Ascending aorta (tissue), 2 donors: ENCODE data around the gene SPTBN5. TPM values are rescaled to one million over a fixed set of nuclear protein-coding genes. Genes with fewer than 3 reads are reported as not detected.
"Not testable (repeated sequence)": the region's sequence is repeated elsewhere in the genome, so short reads cannot be mapped to it uniquely, and the experiment has no call there.

Experiments
- DNase-seq, 2 donors: peaks; one replicate each; pipeline ENCODE4 v3.0.0-alpha.2; 2019; ENCODE audit warnings: low spot score in 2 of 2
- H3K27ac ChIP-seq, 2 donors: fragments of 200-600 bp; sonication (generic); one replicate each; pipeline ENCODE4 v1.5.1; 2016 to 2017; ENCODE audit warnings: mild to moderate bottlenecking in 1 of 2
- H3K27me3 ChIP-seq: fragments of 200-600 bp; sonication (generic); one replicate; pipeline ENCODE4 v1.5.1; 2017
- H3K36me3 ChIP-seq, 2 donors: fragments of 200-600 bp; sonication (generic); one replicate each; pipeline ENCODE4 v1.5.1; 2016
- H3K4me1 ChIP-seq, 2 donors: fragments of 200-600 bp; sonication (generic); one replicate each; pipeline ENCODE4 v1.5.1; 2016 to 2017; ENCODE audit warnings: mild to moderate bottlenecking in 1 of 2
- H3K4me3 ChIP-seq, 2 donors: fragments of 200-600 bp; sonication (generic); one replicate each; pipeline ENCODE4 v1.5.1; 2016 to 2017; ENCODE audit warnings: mild to moderate bottlenecking in 1 of 2
- H3K9me3 ChIP-seq, 2 donors: fragments of 200-600 bp; sonication (generic); one replicate each; pipeline ENCODE4 v1.5.1; 2016
- intact Hi-C: fragments of 100-400 bp; cut with DNase I; formaldehyde crosslinking; loops from one replicate; pipeline ENCODE4 v1.15.1; 2023
- total RNA-seq: library from RNA; depleted of rRNA; stranded (reverse); fragments of >200 nt; gene quantifications from one replicate; pipeline ENCODE4 v1.1.0, GENCODE V29; 2016
- TF ChIP-seq, protein P1 (sequence below), 3 experiments: fragments of 200-600 bp in 2 of 3; fragments of 450-650 bp in 1 of 3; sonication (generic) in 2 of 3; IDR thresholded peaks; one replicate each; pipeline ENCODE4 v1.5.1; 2016 to 2019; ENCODE audit warnings: antibody characterized with exemption in 3 of 3, mild to moderate bottlenecking in 1 of 3, moderate library complexity in 1 of 3

The SPTBN5 gene
- total RNA-seq, 1 donor from 2014 or later, result 1.5 TPM

DNA sequence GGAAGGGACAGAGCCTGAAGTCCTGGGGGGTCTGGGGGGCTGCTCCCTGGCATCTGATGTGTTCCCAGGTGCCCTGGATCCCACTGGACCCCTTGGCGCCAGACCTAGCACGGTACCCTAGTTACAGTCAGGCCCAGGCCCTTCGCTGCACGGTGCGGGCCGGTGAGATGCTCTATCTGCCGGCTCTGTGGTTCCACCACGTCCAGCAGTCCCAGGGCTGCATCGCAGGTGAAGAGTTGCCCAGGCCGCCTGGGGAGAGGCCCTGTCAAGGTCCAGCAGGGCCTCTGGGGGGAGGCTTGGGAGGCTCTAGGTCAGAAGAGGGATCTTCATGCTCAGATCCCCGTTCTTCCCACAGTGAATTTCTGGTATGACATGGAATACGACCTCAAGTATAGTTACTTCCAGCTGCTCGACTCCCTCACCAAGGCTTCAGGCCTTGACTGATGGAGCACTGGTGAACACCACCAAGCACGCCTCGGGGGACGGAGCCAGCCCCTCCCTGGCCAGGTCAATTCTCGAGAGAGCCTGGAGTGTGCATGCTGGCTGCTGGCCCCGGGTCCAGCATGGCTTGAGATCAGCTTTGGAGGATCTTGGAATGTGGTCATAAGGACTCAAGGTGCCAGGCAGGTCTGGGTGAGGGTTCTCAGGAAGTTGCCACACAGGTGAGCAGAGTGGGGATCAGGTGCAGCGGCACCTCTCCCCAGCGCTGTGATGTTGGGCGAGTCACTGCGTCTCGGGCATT, 57.0 kb downstream of the SPTBN5 start:
- Histone ChIP-seq H3K4me3 (no peak overlapping the region), H3K27ac (no peak overlapping the region), H3K27me3 (no peaks in the 10 kb centered on the region), H3K4me1 (no peaks in the 10 kb centered on the region), H3K9me3 (no peaks in the 10 kb centered on the region), H3K36me3 (peaks cover 12 to 39% of the 10 kb centered on the region in 2 donors)
- DNase-seq, result no peak
- intact Hi-C loops, result no loop called here
- TF ChIP-seq, protein P1, sequence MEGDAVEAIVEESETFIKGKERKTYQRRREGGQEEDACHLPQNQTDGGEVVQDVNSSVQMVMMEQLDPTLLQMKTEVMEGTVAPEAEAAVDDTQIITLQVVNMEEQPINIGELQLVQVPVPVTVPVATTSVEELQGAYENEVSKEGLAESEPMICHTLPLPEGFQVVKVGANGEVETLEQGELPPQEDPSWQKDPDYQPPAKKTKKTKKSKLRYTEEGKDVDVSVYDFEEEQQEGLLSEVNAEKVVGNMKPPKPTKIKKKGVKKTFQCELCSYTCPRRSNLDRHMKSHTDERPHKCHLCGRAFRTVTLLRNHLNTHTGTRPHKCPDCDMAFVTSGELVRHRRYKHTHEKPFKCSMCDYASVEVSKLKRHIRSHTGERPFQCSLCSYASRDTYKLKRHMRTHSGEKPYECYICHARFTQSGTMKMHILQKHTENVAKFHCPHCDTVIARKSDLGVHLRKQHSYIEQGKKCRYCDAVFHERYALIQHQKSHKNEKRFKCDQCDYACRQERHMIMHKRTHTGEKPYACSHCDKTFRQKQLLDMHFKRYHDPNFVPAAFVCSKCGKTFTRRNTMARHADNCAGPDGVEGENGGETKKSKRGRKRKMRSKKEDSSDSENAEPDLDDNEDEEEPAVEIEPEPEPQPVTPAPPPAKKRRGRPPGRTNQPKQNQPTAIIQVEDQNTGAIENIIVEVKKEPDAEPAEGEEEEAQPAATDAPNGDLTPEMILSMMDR (IDR thresholded peaks at IDR 0.05), result no peak

DNA sequence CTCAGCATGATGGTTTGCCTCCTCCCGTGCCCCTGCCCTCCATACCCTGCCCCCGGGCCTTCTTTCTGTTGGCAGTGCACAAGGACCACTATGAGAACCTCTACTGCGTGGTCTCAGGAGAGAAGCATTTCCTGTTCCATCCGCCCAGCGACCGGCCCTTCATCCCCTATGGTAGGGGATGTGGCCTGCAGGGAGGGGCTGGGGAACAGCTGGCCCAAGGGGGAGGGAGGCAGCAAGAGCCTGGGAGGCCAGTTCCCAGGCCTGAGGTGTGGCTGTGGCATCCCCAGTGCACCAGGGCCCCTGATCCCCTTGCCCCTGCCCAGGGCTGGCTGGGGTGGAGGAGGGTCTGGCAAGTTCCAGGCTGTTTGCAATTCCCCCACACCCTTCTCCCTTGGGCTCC, 57.8 kb downstream of the SPTBN5 start:
- H3K27me3 ChIP-seq, result no peaks in the 10 kb centered on the region
- H3K27ac ChIP-seq, result no peak overlapping the region
- TF ChIP-seq, protein P1 (IDR thresholded peaks at IDR 0.05), result no peak
- no peak for DNase-seq
- intact Hi-C loops, result no loop called here
- H3K4me1 ChIP-seq, result no peaks in the 10 kb centered on the region
- no peak overlapping the region for H3K4me3 ChIP-seq
- H3K36me3 ChIP-seq, result peaks cover 10 to 35% of the 10 kb centered on the region in 2 donors
- H3K9me3 ChIP-seq, result no peaks in the 10 kb centered on the region

DNA sequence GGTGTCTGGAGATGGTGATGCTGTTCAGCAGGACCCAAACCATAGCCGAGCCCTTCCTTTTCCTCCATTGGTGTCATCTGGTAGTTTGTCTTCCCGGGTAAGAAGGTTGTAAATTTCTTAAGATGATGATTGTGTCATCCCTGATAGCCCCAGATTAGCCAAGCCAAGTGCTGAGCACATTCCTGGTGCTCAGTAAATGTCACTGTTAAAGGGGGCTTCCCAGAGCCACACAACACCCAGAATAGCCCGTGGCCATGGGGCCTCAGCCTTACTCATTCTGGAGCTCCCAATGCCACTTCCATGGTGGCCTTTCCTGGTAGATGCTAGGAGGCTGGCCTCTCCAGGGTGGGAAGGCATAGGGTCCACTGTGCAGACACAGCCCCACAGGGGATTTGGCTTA, 59.8 kb downstream of the SPTBN5 start:
- no peak for DNase-seq
- Histone ChIP-seq H3K4me1 (peaks cover 0 to 14% of the 10 kb centered on the region in 2 donors), H3K9me3 (no peaks in the 10 kb centered on the region), H3K4me3 (no peak overlapping the region), H3K36me3 (peaks cover 3 to 27% of the 10 kb centered on the region in 2 donors), H3K27me3 (no peaks in the 10 kb centered on the region), H3K27ac (no peak overlapping the region)
- intact Hi-C loops, result no loop called here
- TF ChIP-seq, protein P1 (IDR thresholded peaks at IDR 0.05), result no peak

DNA sequence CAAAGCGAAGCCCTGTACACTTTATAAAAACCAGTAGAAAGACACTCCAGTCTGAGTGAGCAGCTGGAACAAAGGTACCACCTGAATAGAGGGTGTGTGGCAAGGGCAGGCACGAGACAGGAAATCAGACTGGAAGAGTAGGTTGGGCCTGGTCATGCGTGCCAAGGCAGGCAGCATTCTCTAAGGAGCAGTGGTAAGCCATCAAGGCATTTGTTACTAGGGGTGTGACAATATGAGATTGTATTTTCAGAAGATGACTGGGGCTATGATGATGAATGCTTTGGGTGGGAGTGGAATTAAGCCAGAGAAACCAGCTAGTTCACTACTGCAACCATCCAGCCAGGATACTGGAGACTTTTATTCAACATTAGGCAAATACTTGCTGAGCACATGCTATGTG, 61.0 kb downstream of the SPTBN5 start:
- H3K36me3 ChIP-seq, result peaks cover 3 to 27% of the 10 kb centered on the region in 2 donors
- TF ChIP-seq, protein P1 (IDR thresholded peaks at IDR 0.05), result no peak
- peaks cover 0 to 18% of the 10 kb centered on the region in 2 donors for H3K4me1 ChIP-seq
- no peak overlapping the region for H3K4me3 ChIP-seq
- intact Hi-C loops, result no loop called here
- no peak overlapping the region for H3K27ac ChIP-seq
- no peak for DNase-seq
- no peaks in the 10 kb centered on the region for H3K27me3 ChIP-seq
- H3K9me3 ChIP-seq, result no peaks in the 10 kb centered on the region

DNA sequence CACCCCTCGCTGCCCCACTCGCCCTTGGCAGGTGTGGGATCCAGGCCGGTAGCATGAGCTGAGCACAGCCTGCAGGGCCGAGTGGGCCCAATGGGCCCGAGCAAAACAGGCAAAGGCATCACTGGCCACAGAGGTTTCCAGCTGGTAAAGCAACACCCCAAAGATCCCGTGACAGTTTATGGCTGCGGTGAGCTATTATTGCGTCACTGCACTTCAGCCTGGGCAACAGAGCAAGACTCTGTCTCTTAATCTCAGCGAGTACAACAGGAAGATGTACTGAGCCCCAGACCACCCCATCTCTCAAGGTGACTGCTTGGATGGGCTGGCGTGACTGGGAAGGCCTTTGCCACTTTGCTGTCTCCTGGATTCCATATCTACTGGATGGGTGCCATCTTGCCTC, 61.6 kb downstream of the SPTBN5 start:
- TF ChIP-seq, protein P1 (IDR thresholded peaks at IDR 0.05), result no peak
- no peak for DNase-seq
- H3K9me3 ChIP-seq, result no peaks in the 10 kb centered on the region
- no peak overlapping the region for H3K27ac ChIP-seq
- H3K27me3 ChIP-seq, result no peaks in the 10 kb centered on the region
- intact Hi-C loops, result no loop called here
- H3K4me3 ChIP-seq, result no peak overlapping the region
- peaks cover 4 to 20% of the 10 kb centered on the region in 2 donors for H3K4me1 ChIP-seq
- peaks cover 2 to 27% of the 10 kb centered on the region in 2 donors for H3K36me3 ChIP-seq

DNA sequence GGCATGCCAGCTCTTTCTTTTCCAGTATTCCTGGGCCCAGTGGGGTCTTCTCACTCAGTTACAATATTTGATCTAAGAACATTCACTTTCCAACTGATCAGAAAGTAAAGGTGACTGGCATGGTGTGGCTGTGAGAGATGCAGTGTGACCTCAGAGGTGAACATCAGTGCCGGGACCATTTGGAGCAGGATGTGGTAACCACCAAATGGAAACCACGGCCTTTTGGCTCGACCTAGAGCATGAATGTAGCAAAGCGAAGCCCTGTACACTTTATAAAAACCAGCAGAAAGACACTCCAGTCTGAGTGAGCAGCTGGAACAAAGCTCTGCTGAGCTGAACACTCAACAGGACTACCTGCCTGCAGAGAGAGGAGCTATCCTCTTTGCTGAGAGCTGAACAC, 62.6 kb downstream of the SPTBN5 start:
- H3K27ac ChIP-seq, DNase-seq, intact Hi-C loops, H3K4me3 ChIP-seq, H3K27me3 ChIP-seq, H3K9me3 ChIP-seq: not testable (repeated sequence)
- H3K4me1 ChIP-seq, result peaks cover 5 to 22% of the 10 kb centered on the region in 2 donors
- H3K36me3 ChIP-seq, result peaks cover 0 to 21% of the 10 kb centered on the region in 2 donors
